T-cell (primary cell): ENCODE results near the gene BAHD1. TPM values are rescaled to one million over a fixed set of nuclear protein-coding genes. Genes with fewer than 3 reads are reported as not detected.

Experiments
- ATAC-seq, 4 experiments: fragments of 200-7000 bp in 3 of 4; fragments of 150-1000 bp in 1 of 4; cut with Tn5 transposase; replicated peaks in 1 of 4; 1 replicate in 3 of 4; 2 replicates in 1 of 4; pipeline ENCODE4 v1.10.0; 2021; ENCODE audit warnings: moderate library complexity in 3 of 4, mild to moderate bottlenecking in 2 of 4, moderate number of reproducible peaks in 1 of 4
- CTCF ChIA-PET, 2 donors: fragments of 300-600 bp; sonication (Branson Sonifier 250); formaldehyde crosslinking; loops; one replicate each; lab custom pipeline; 2022; ENCODE audit warnings: antibody characterized with exemption in 2 of 2; lab: Charles Lee
- POLR2A ChIA-PET, 2 donors: fragments of 300-600 bp; sonication (Branson Sonifier 250); formaldehyde crosslinking; loops; one replicate each; lab custom pipeline; 2022; ENCODE audit warnings: antibody characterized with exemption in 2 of 2; lab: Charles Lee
- DNase-seq, 35 experiments: peaks; one replicate each; pipeline versions ENCODE4 v3.0.0 to v3.0.0-alpha.2; 2013 to 2023
- H3K27ac ChIP-seq: one replicate; pipeline ENCODE4 v1.5.1; 2013; ENCODE audit warnings: low read length
- H3K27me3 ChIP-seq, 2 experiments: replicated peaks in 1 of 2; 1 replicate in 1 of 2; 2 replicates in 1 of 2; pipeline versions ENCODE4 v1.6.1 to v1.7.0; 2013; ENCODE audit warnings: low read length in 1 of 2, mixed read lengths in 1 of 2; ENCODE audit not compliant: control insufficient read depth in 2 of 2, insufficient read depth in 2 of 2; ENCODE audit errors: extremely low read depth in 1 of 2
- H3K36me3 ChIP-seq, 2 donors: 1 replicate in 1 of 2; 2 replicates in 1 of 2; pipeline versions ENCODE4 v1.6.1 to v1.7.0; 2013; ENCODE audit warnings: low read length in 1 of 2; ENCODE audit not compliant: control insufficient read depth in 2 of 2, insufficient read depth in 1 of 2; ENCODE audit errors: extremely low read depth in 1 of 2
- H3K4me1 ChIP-seq, 2 experiments: 1 replicate in 1 of 2; 2 replicates in 1 of 2; pipeline versions ENCODE4 v1.6.1 to v1.7.0; 2013; ENCODE audit warnings: low read length in 2 of 2, mixed read lengths in 1 of 2; ENCODE audit not compliant: insufficient read depth in 2 of 2, control insufficient read depth in 1 of 2; ENCODE audit errors: extremely low read depth in 1 of 2
- H3K4me3 ChIP-seq, 2 donors: 1 replicate in 1 of 2; 2 replicates in 1 of 2; pipeline versions ENCODE4 v1.5.1 to v1.7.0; 2013; ENCODE audit warnings: mild to moderate bottlenecking in 2 of 2, low read length in 1 of 2, moderate library complexity in 1 of 2; ENCODE audit not compliant: control insufficient read depth in 1 of 2; ENCODE audit errors: extremely low read depth in 1 of 2
- H3K9me3 ChIP-seq: 2 replicates; pipeline ENCODE4 v1.7.0; 2013
- H3K27ac Mint-ChIP-seq, 2 donors: one replicate each; pipeline ENCODE4 v1.8.0; 2020 to 2021; ENCODE audit warnings: mild to moderate bottlenecking in 2 of 2, mixed read lengths in 2 of 2
- H3K27me3 Mint-ChIP-seq, 2 donors: one replicate each; pipeline ENCODE4 v1.8.0; 2021 to 2022; ENCODE audit warnings: mixed read lengths in 2 of 2
- H3K36me3 Mint-ChIP-seq: one replicate; pipeline ENCODE4 v1.8.0; 2021; ENCODE audit warnings: mixed read lengths
- H3K4me1 Mint-ChIP-seq, 3 donors: one replicate each; pipeline ENCODE4 v1.8.0; 2020 to 2022; ENCODE audit warnings: mixed read lengths in 3 of 3, mild to moderate bottlenecking in 1 of 3
- H3K4me3 Mint-ChIP-seq, 3 donors: one replicate each; pipeline ENCODE4 v1.8.0; 2020 to 2022; ENCODE audit warnings: mild to moderate bottlenecking in 3 of 3, mixed read lengths in 3 of 3, moderate library complexity in 3 of 3
- H3K9me3 Mint-ChIP-seq, 3 donors: one replicate each; pipeline ENCODE4 v1.8.0; 2020 to 2022; ENCODE audit warnings: mixed read lengths in 3 of 3
- WGBS: methylation state at CpG from one replicate; pipeline ENCODE4 v1.1.5; 2013; ENCODE audit warnings: missing lambda C conversion rate; ENCODE audit not compliant: insufficient coverage; 5-methylcytosine and 5-hydroxymethylcytosine counted together
- total RNA-seq, 35 experiments: library from RNA in 6 of 35; stranded (reverse) in 6 of 35; fragments of 120-200 nt in 1 of 35; gene quantifications; one replicate each; pipeline versions ENCODE4 v1.2.1 to v1.2.4 and lab custom pipeline; 2013 to 2026

Gene BAHD1
- total RNA-seq, 5 donors from 2014 or later (not counting 1 experiment from before 2014, with no cell fraction given) = 31.1 to 50.9 (median 48.1) TPM

DNA sequence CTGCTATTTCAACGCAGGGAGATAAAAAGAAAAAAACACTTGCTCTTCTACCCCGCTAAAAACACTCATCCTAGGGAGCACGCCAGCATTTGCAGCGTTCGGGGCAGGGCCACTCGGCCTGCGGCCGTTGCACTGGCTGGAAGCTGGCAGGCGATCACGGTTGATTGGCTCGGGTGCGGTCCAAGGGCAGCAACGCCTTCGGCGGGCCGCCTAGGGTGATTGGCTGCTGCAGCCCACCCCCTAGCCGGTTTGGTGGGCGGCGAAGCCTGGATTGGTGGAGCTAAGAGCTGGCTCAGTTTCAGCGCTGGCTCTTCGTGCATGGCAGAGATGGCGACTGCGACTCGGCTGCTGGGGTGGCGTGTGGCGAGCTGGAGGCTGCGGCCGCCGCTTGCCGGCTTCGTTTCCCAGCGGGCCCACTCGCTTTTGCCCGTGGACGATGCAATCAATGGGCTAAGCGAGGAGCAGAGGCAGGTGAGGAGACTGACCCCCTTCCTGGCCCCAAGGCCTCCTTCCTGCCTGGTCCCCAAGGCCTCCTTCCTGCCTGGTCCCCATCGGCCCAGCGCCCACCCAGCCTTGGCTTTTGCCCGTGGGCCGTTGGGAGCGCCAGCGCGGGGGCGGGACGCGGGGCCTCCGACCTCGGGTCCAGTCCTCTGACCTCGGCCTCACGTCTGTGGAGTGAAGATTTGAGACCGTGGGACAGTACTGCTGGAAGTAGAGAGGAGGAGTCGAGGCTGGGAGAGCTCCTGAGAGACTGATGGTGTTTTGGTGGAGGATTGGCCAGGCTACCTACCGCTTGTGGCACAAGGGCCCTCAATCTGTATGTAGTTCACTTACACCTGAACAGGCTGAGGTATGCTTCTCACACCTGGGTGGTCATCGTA, 35.0 kb upstream of the BAHD1 start, which contains the start of gene IVD:
TSS of gene IVD (plus strand) at position 295 of the 881 bp plus-strand sequence. CDS start at position 328, 33 bp downstream.
- peak; percentile 73 to 91 (median 83) for DNase-seq
- Mint-ChIP-seq H3K4me3 (peak within 1 kb of the TSS; percentile 82 to 96 (median 91)), H3K27ac (peak within 1 kb of the TSS; percentile 89 to 94), H3K4me1 (peaks cover 24 to 38% (median 35%) of the 10 kb centered on the region in 3 donors), H3K9me3 (no peaks in the 10 kb centered on the region), H3K27me3 (no peaks in the 10 kb centered on the region), H3K36me3 (peaks cover 8% of the 10 kb centered on the region)
- H3K4me3 ChIP-seq = peak within 1 kb of the TSS; percentile 74
- 3% methylated on average over 52 of the region's 54 CpGs for WGBS
- ChIA-PET CTCF (interaction anchor here (0.6 to 1.3 kb wide), 6 partner anchors 12 to 301 kb away, joined by 3 to 4 read pairs (median 3); partner anchors contain the start of gene KNSTRN (in 1 of the 2)), POLR2A (interaction anchor here in 1 of 2 donors (1.0 kb wide), 1 partner anchor 23 kb away, joined by 3 read pairs; the partner anchor contains the start of gene KNSTRN)
- peak within 1 kb of the TSS; percentile 60 for H3K27ac ChIP-seq
- H3K27me3 ChIP-seq = no peaks in the 10 kb centered on the region
- no peaks in the 10 kb centered on the region for H3K9me3 ChIP-seq
- peaks cover 0 to 17% of the 10 kb centered on the region in 2 donors for H3K36me3 ChIP-seq
- peak; percentile 99 for ATAC-seq
- peaks cover 7 to 44% of the 10 kb centered on the region in 2 experiments for H3K4me1 ChIP-seq

DNA sequence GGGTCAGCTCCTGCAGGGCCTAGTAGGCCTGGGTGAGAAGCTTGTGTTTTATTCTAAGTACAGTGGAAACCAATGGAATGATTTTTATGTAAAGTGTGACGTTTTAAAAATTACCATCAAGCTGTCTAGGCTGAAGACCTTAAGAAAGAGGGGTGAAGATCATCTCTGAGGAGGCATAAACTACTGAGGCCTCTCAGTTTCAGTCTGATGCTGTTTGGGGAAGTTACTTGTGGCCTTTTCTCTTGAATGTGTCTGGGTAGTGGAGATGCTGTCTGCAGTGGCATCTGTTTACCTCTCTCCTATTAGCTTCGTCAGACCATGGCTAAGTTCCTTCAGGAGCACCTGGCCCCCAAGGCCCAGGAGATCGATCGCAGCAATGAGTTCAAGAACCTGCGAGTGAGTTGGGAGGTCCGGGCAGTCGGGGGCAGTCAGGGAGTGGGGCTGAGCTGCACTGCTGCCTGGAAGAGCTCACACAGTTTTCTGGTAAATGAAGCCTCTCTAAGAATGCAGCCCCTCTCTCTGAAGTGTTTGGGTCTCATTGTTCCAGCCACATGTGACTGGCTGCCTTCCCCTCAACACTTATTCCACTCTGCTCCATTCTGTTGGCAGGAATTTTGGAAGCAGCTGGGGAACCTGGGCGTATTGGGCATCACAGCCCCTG, 33.3 kb upstream of the BAHD1 start:
- peaks cover 13 to 33% of the 10 kb centered on the region in 2 donors for H3K36me3 ChIP-seq

DNA sequence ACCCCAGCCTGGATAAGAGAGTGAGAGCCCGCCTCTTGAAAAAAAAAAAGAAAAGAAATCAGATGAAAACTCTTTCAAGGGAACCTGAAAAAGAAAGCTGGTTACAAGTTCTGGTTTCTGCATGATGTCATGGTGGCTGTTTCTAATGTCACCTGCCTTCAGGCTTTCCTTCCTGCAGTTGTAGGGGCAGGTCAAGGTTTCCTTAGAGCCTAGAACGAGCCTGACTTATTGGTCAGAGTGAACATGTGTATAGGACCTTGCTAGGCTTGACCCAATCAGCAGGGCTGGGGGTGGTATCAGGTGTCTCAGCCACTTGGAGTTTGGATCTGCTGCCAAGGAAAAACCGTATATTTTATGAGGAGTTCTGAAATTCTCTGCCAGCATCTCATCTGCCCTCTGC, 31.4 kb upstream of the BAHD1 start:
- Histone ChIP-seq H3K4me1 (peaks cover 7 to 31% of the 10 kb centered on the region in 2 experiments), H3K27me3 (no peaks in the 10 kb centered on the region), H3K4me3 (no peak overlapping the region), H3K36me3 (peaks cover 22 to 47% of the 10 kb centered on the region in 2 donors), H3K27ac (no peak overlapping the region), H3K9me3 (no peaks in the 10 kb centered on the region)
- WGBS = 60% methylated on average over 1 of the region's 3 CpGs
- no peaks in the 10 kb centered on the region for H3K27me3 Mint-ChIP-seq
- ChIA-PET POLR2A (no interaction called here), CTCF (interaction anchor here (0.6 to 0.7 kb wide), 2 partner anchors 11 to 54 kb away, joined by 3 read pairs; no protein-coding TSS in a partner anchor)
- H3K4me3 Mint-ChIP-seq = no peak overlapping the region
- peaks cover 24 to 33% (median 32%) of the 10 kb centered on the region in 3 donors for H3K4me1 Mint-ChIP-seq
- H3K27ac Mint-ChIP-seq = no peak overlapping the region
- ATAC-seq = no peak
- no peak for DNase-seq
- H3K36me3 Mint-ChIP-seq = peaks cover 32% of the 10 kb centered on the region
- H3K9me3 Mint-ChIP-seq = no peaks in the 10 kb centered on the region

More for the DNA sequence above, 33.3 kb upstream of the BAHD1 start:
- WGBS = 98% methylated on average over 5 of the region's 8 CpGs
- no peaks in the 10 kb centered on the region for H3K27me3 Mint-ChIP-seq
- H3K4me3 ChIP-seq = no peak overlapping the region
- peaks cover 24% of the 10 kb centered on the region for H3K36me3 Mint-ChIP-seq
- H3K4me3 Mint-ChIP-seq = peak overlapping the region in 2 of 3 donors; percentile 44 to 45
- H3K27ac ChIP-seq = no peak overlapping the region
- H3K4me1 ChIP-seq = peaks cover 7 to 44% of the 10 kb centered on the region in 2 experiments
- H3K27ac Mint-ChIP-seq = peak overlapping the region; percentile 70 to 72
- no peaks in the 10 kb centered on the region for H3K9me3 ChIP-seq
- ChIA-PET POLR2A (interaction anchor here in 1 of 2 donors (0.5 to 0.7 kb wide), 2 partner anchors 10 to 1821 kb away, joined by 4 to 6 read pairs; no protein-coding TSS in a partner anchor), CTCF (interaction anchor here (0.5 to 0.9 kb wide), 3 partner anchors 35 to 66 kb away, joined by 3 to 8 read pairs (median 4); no protein-coding TSS in a partner anchor)
- ATAC-seq = no peak
- no peaks in the 10 kb centered on the region for H3K27me3 ChIP-seq
- no peaks in the 10 kb centered on the region for H3K9me3 Mint-ChIP-seq
- DNase-seq = no peak
- H3K4me1 Mint-ChIP-seq = peaks cover 24 to 38% (median 37%) of the 10 kb centered on the region in 3 donors

DNA sequence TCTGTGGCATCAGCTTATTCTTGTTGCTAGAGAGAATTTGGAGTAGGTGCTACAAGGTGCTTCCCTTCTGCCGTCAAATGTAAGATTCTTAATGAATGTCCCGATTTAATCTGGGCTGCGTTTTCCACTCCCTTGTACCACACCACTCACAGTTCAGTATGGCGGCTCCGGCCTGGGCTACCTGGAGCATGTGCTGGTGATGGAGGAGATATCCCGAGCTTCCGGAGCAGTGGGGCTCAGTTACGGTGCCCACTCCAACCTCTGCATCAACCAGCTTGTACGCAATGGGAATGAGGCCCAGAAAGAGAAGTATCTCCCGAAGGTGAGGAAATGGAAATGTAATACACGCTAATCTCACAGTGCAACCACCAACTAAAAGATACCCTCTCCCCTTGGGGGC, 30.3 kb upstream of the BAHD1 start:
- WGBS = no CpG with 5 or more reads among the region's 11 CpGs
- no peak overlapping the region for H3K27ac Mint-ChIP-seq
- Histone ChIP-seq H3K4me1 (peaks cover 0 to 22% of the 10 kb centered on the region in 2 experiments), H3K36me3 (peaks cover 22 to 58% of the 10 kb centered on the region in 2 donors), H3K4me3 (no peak overlapping the region), H3K27me3 (no peaks in the 10 kb centered on the region), H3K9me3 (no peaks in the 10 kb centered on the region), H3K27ac (no peak overlapping the region)
- peaks cover 14 to 23% (median 23%) of the 10 kb centered on the region in 3 donors for H3K4me1 Mint-ChIP-seq
- H3K9me3 Mint-ChIP-seq = no peaks in the 10 kb centered on the region
- DNase-seq (no peak), ATAC-seq (no peak)
- H3K36me3 Mint-ChIP-seq = peaks cover 42% of the 10 kb centered on the region
- ChIA-PET POLR2A (no interaction called here), CTCF (no interaction called here)
- H3K27me3 Mint-ChIP-seq = no peaks in the 10 kb centered on the region
- H3K4me3 Mint-ChIP-seq = no peak overlapping the region

DNA sequence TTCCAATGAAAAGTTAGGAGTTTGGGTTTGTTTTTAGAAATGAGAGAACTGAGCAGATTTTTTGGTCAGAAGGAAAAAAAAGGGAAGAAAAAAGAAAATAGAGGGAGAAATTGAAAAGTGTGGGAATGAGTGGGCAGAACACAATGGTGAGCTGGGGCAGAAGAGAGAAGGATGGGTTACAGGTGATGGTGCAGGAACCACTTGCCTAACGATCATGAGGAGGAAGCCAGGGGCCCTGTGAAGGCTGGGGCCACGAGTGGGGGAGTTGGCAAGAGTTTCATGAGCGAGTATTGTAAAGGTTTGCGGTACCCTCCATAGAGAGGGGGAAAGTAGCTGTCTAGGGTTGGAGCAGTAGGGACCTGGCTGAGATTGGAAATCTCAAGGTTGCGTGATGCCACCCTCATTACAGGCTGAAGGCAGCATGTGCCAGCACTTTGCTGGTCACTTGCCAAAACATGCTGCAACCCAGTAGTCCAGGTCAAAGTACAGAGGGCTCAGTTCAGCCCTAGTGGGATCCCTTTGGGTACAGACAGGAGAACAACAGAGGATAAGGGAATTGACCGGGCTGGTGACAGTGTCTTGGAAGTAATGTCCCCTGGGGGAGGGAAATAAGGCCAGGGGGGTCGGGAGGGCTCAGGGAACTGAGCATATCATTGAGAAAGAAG, 28.5 kb upstream of the BAHD1 start:
- DNase-seq (no peak), ATAC-seq (no peak)
- peaks cover 5 to 13% (median 13%) of the 10 kb centered on the region in 3 donors for H3K4me1 Mint-ChIP-seq
- no peak overlapping the region for H3K4me3 Mint-ChIP-seq
- no peaks in the 10 kb centered on the region for H3K9me3 Mint-ChIP-seq
- CTCF ChIA-PET = interaction anchor here in 1 of 2 donors (0.8 kb wide), 1 partner anchor 10 kb away, joined by 3 read pairs; no protein-coding TSS in a partner anchor
- no peaks in the 10 kb centered on the region for H3K9me3 ChIP-seq
- H3K27ac Mint-ChIP-seq = no peak overlapping the region
- peaks cover 0 to 7% of the 10 kb centered on the region in 2 experiments for H3K4me1 ChIP-seq
- no peak overlapping the region for H3K27ac ChIP-seq
- no peaks in the 10 kb centered on the region for H3K27me3 ChIP-seq
- peaks cover 47% of the 10 kb centered on the region for H3K36me3 Mint-ChIP-seq
- H3K4me3 ChIP-seq = no peak overlapping the region
- 86% methylated on average over 5 of the region's 7 CpGs for WGBS
- POLR2A ChIA-PET = no interaction called here
- H3K27me3 Mint-ChIP-seq = no peaks in the 10 kb centered on the region
- H3K36me3 ChIP-seq = peaks cover 25 to 69% of the 10 kb centered on the region in 2 donors
